ENCODE measurements around the gene NINJ1.

The NINJ1 gene

GRCh38 chr9:93132287-93132927 is 1.6 kb downstream of the NINJ1 start:
- no peak for DNase-seq (ENCODE audit: low read depth in 2 of 2)

- DNase-seq (ENCODE audit: low read depth in 2 of 2) = no peak
Observed at GRCh38 chr9:93131599-93132286, 2.3 kb downstream of the NINJ1 start.

GRCh38 chr9:93130861-93131481 is 3.1 kb downstream of the NINJ1 start:
- DNase-seq (ENCODE audit: low read depth in 2 of 2) = no peak

GRCh38 chr9:93129691-93130500 is 4.2 kb downstream of the NINJ1 start:
- no peak for DNase-seq (ENCODE audit: low read depth in 2 of 2)

- no peak for DNase-seq (ENCODE audit: low read depth in 2 of 2)
Observed at GRCh38 chr9:93129286-93129685, 4.8 kb downstream of the NINJ1 start.

- DNase-seq (ENCODE audit: low read depth in 2 of 2) = no peak
Observed at GRCh38 chr9:93128715-93129224, 5.3 kb downstream of the NINJ1 start.

GRCh38 chr9:93128011-93128714 is 5.9 kb downstream of the NINJ1 start:
- no peak for DNase-seq (ENCODE audit: low read depth in 2 of 2)

GRCh38 chr9:93127395-93127911 is 6.6 kb downstream of the NINJ1 start:
- no peak for DNase-seq (ENCODE audit: low read depth in 2 of 2)

GRCh38 chr9:93126825-93127368 is 7.2 kb downstream of the NINJ1 start:
- no peak for DNase-seq (ENCODE audit: low read depth in 2 of 2)

- no peak for DNase-seq (ENCODE audit: low read depth in 2 of 2)
Observed at GRCh38 chr9:93126151-93126781, 7.8 kb downstream of the NINJ1 start.

GRCh38 chr9:93125331-93125894 is 8.6 kb downstream of the NINJ1 start:
- no peak for DNase-seq (ENCODE audit: low read depth in 2 of 2)

GRCh38 chr9:93124793-93125192 is 9.3 kb downstream of the NINJ1 start:
- no peak for DNase-seq (ENCODE audit: low read depth in 2 of 2)

GRCh38 chr9:93123561-93124283 is 10.3 kb downstream of the NINJ1 start:
- DNase-seq (ENCODE audit: low read depth in 2 of 2) = no peak

GRCh38 chr9:93122721-93123221 is 11.3 kb downstream of the NINJ1 start:
- no peak for DNase-seq (ENCODE audit: low read depth in 2 of 2)

GRCh38 chr9:93121316-93122241 is 12.5 kb downstream of the NINJ1 start:
- DNase-seq (ENCODE audit: low read depth in 2 of 2) = no peak

GRCh38 chr9:93120846-93121315 is 13.2 kb downstream of the NINJ1 start:
- no peak for DNase-seq (ENCODE audit: low read depth in 2 of 2)

GRCh38 chr9:93119953-93120845 is 13.9 kb downstream of the NINJ1 start:
- DNase-seq (ENCODE audit: low read depth in 2 of 2) = no peak

Measured in stimulated activated CD4-positive, alpha-beta T cell treated with anti-CD3 and anti-CD28 coated beads, Interleukin-12 subunit alpha, Interleukin-12 subunit beta, amount 100 ng/mL, for 24 hours (primary cell).